Measurements from ENCODE around the gene PBX3. TPM values are rescaled to one million over a fixed set of nuclear protein-coding genes. Genes with fewer than 3 reads are reported as not detected.

Gene PBX3
- total RNA-seq, 1 donor from 2014 or later: 11.0 TPM

DNA sequence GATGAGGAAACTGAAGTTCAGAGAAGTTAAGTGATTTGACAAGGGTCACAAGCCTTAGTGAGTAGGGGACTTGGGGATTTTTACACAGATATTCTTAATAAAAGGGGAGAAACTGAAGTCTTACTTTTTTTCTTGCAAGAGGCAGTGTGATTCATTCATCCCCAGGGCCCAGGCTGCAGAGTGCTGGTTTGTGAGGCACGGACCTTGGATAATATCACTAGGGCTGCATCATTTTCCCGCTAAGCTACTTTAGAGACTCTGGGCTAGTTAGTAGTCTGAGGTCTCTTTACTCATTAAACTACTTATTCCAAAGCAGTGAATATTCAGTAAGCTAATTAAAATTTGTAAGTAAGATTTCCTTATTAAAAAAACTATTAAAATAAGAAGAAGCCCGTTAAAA, 195.0 kb downstream of the PBX3 start:
- no peak for DNase-seq (ENCODE audit: low read depth)
- no peak overlapping the region for H3K4me3 ChIP-seq (ENCODE audit: low read depth, low read length)
- TF ChIP-seq, protein P1, sequence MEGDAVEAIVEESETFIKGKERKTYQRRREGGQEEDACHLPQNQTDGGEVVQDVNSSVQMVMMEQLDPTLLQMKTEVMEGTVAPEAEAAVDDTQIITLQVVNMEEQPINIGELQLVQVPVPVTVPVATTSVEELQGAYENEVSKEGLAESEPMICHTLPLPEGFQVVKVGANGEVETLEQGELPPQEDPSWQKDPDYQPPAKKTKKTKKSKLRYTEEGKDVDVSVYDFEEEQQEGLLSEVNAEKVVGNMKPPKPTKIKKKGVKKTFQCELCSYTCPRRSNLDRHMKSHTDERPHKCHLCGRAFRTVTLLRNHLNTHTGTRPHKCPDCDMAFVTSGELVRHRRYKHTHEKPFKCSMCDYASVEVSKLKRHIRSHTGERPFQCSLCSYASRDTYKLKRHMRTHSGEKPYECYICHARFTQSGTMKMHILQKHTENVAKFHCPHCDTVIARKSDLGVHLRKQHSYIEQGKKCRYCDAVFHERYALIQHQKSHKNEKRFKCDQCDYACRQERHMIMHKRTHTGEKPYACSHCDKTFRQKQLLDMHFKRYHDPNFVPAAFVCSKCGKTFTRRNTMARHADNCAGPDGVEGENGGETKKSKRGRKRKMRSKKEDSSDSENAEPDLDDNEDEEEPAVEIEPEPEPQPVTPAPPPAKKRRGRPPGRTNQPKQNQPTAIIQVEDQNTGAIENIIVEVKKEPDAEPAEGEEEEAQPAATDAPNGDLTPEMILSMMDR (conservative IDR thresholded peaks at IDR 0.05; ENCODE audit: low read depth, low read length): no peak

DNA sequence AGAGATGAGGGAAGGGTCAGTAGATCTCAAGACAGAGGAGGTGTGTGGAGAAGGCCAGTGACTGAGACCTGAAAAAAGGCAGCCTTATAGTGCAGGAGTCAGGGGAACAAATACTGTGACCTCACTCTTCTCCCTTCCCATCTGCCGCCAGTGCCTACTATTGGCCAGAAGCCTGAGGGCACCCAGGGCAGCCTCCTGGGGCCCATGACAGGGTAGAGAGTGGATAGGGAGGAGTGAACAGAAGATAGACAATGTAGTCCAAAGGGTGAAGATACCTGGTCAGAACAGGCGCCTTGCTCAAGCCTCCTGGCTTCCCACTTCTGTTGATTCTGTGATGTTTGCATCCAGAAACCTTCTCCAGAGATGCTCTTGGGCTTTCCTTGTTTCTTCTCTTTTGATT, 196.7 kb downstream of the PBX3 start:
- TF ChIP-seq, protein P1 (conservative IDR thresholded peaks at IDR 0.05; ENCODE audit: low read depth, low read length): no peak
- no peak for DNase-seq (ENCODE audit: low read depth)

DNA sequence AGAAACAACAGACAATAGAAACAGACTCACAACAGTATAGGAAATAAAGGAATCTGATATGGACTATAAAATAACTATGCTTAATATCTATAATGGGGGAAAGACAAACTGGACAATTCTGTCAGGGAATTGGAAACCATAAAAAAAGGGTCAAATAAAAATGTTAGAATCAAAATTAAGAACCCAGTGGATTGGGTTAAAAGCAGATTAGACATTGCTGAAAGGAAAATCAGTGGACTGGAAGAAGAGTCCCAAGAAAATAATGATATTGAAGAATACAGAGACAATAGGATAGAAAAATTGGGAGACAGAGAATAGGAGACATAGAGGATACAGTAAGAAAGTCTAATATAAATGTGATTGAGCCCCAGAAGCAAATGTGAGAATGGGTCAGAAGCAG, 199.2 kb downstream of the PBX3 start:
- DNase-seq (ENCODE audit: low read depth): no peak
- no peak overlapping the region for H3K4me3 ChIP-seq (ENCODE audit: low read depth, low read length)
- TF ChIP-seq, protein P1 (conservative IDR thresholded peaks at IDR 0.05; ENCODE audit: low read depth, low read length): no peak

More for the DNA sequence above, 196.7 kb downstream of the PBX3 start:
- H3K4me3 ChIP-seq (ENCODE audit: low read depth, low read length): no peak overlapping the region

DNA sequence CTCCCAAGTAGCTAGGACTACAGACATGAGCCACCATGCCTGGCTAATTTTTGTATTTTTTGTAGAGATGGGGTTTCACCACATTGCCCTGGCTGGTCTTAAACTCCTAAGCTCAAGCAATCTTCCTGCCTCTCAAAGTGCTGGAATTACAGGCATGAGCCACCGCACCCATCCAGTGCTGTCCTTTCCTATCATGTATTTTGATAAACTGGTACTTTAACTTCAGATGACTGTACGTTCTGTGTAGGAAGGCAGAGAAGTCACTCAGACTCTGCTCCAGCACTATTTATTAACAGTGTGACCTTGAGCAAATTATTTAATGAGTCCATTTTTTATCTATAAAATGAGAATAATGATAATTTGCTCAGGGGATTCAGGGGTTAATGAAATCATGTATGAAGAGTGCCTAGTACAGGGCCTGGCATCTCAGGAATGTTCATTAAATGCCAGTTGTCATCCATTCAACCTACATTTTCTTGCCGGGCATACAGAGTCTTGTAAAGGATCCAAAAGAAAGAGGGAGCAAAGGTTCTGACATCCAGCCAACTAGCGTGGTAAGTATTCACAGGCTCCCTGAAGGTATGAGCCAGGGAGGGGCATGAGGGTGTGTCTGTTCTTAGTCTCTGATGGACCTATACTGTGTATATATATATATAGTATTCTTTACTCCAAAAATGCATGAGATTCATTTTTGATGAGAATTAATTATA, 201.9 kb downstream of the PBX3 start:
- H3K4me3 ChIP-seq (ENCODE audit: low read depth, low read length): no peak overlapping the region
- TF ChIP-seq, protein P1 (conservative IDR thresholded peaks at IDR 0.05; ENCODE audit: low read depth, low read length): no peak
- DNase-seq (ENCODE audit: low read depth): no peak

DNA sequence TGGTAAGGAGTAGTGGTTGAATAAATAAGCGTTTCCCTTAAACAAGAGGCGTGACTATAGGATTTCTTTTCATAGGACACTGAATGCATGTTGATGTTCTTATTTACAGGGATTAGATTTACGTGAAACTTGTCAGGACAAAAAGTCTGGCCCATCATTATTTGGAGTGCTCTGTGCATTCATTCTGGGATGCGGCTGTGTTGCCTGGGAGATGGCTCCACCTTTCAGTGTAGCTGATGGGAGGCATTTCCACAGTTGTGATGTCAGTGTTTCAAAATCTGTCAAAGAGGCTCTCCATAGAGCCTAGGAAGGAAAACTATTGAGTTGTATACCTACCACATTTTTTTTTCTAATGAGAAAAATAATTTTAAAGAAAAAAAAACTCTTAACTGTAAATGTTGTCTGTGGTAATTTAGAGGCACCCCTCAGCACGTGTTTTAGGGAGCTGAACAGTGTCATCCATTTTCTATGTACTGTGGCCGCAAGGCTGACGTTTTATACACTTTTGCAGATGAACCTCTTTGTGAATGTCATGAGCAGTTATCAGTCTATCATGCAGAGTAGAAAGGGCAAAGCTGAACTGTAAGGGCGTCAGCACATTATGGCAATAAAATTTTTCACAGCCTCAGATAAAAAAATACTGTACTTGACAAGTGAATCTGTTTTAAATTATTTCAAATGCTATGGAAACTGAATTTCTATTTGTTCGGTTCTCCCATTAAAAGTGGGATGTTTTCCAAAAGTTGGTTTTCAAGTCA, 202.7 kb downstream of the PBX3 start:
- H3K4me3 ChIP-seq (ENCODE audit: low read depth, low read length): no peak overlapping the region
- no peak for DNase-seq (ENCODE audit: low read depth)
- TF ChIP-seq, protein P1 (conservative IDR thresholded peaks at IDR 0.05; ENCODE audit: low read depth, low read length): no peak

DNA sequence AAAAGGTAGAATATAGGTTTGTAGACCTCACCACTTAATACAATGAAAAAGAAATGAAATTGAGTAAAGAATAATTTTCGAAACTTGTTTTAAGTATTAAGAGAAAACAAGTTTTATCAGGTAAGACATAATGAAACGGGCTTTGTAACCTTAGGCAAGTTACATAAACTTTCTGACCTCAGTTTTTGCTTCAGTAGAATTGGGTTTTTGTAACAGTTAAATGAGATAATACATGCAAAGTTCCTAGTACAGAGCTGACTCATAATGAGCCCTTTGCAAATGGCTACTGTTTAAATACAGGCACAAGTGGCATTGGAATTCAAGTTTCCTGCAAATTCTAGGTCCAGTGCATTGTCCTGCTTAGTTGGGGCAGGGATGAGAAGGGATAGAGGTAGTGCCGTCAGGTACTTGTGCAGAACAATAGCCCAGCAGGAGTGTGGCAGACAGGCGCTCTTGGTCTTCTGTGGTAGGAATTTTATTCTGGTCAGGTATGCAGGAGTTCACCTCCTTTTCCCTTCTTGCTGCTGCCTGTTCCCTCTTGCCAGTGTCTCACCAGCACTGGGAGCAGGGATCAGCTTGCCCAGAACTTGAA, 203.8 kb downstream of the PBX3 start:
- no peak for DNase-seq (ENCODE audit: low read depth)
- no peak overlapping the region for H3K4me3 ChIP-seq (ENCODE audit: low read depth, low read length)
- TF ChIP-seq, protein P1 (conservative IDR thresholded peaks at IDR 0.05; ENCODE audit: low read depth, low read length): no peak

All from epithelial cell of proximal tubule (primary cell).